ENCODE measurements around the gene OR10X1. TPM values are rescaled to one million over a fixed set of nuclear protein-coding genes. Genes with fewer than 3 reads are reported as not detected.

Gene OR10X1
- total and polyA plus RNA-seq, 2 of the 4 experiments (the other 2 are of a cell fraction), result not detected

DNA sequence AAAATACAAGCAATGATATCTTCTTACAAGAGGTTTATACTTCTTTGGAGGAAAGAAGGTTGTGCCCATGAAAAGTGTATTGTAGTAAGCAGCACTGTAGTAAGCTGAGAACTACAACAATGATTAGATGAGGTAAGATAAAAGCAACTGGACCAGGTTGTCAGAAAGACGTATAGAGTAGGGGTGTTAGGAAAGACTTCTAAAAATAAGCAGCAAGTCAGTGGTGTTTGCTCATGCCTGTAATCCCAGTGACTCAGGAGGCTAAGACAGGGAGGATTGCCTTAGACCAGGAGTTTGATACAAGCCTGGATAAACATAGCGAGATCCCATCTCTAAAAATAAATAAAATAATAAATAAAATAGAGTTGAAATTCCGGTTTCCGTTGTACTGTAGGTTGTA, 4.3 kb upstream of the OR10X1 start:
- no peaks in the 10 kb centered on the region for H3K79me1 ChIP-seq (ENCODE audit: low read depth in 1 of 2, low read length in 2 of 2)
- H3K36me3 ChIP-seq (ENCODE audit: control insufficient read depth, insufficient read depth, low read length), result no peaks in the 10 kb centered on the region
- no peak overlapping the region for H3K56ac ChIP-seq (ENCODE audit: extremely low read depth, insufficient read depth, low read length)
- H3K9ac ChIP-seq (ENCODE audit: low read depth, low read length), result no peak overlapping the region
- no peaks in the 10 kb centered on the region for H4K20me1 ChIP-seq (ENCODE audit: insufficient read depth, low read length)
- ChIA-PET CTCF (no interaction called here), POLR2A (ENCODE audit: unreplicated experiment) (no interaction called here)
- H2AK5ac ChIP-seq (ENCODE audit: low read depth, low read length), result no peak overlapping the region
- no peak overlapping the region for H2BK15ac ChIP-seq (ENCODE audit: low read depth, low read length)
- no peak overlapping the region for H3K23ac ChIP-seq (ENCODE audit: low read depth, low read length)
- no peak overlapping the region for H3K27ac ChIP-seq (ENCODE audit: insufficient read depth, low read length)
- H3K18ac ChIP-seq (ENCODE audit: low read depth, low read length), result no peak overlapping the region
- no peak overlapping the region for H2BK120ac ChIP-seq (ENCODE audit: low read depth, low read length)
- TF ChIP-seq, protein P1, sequence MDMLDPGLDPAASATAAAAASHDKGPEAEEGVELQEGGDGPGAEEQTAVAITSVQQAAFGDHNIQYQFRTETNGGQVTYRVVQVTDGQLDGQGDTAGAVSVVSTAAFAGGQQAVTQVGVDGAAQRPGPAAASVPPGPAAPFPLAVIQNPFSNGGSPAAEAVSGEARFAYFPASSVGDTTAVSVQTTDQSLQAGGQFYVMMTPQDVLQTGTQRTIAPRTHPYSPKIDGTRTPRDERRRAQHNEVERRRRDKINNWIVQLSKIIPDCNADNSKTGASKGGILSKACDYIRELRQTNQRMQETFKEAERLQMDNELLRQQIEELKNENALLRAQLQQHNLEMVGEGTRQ (IDR thresholded peaks at IDR 0.05; ENCODE audit: low read depth, low read length), result no peak
- TF ChIP-seq MXI1 (IDR thresholded peaks at IDR 0.05; ENCODE audit: borderline replicate concordance, low read depth, low read length) (no peak), FOS (IDR thresholded peaks at IDR 0.05; ENCODE audit: low read depth, low read length) (no peak), RAD21 (IDR thresholded peaks at IDR 0.05; ENCODE audit: low read length) (no peak), MAZ (IDR thresholded peaks at IDR 0.05; ENCODE audit: borderline replicate concordance, low read depth, low read length) (no peak), POLR2A (IDR thresholded peaks at IDR 0.05; ENCODE audit: low read depth, low read length) (no peak), RCOR1 (IDR thresholded peaks at IDR 0.05; ENCODE audit: insufficient replicate concordance, low read length) (no peak)
- TF ChIP-seq, protein P2, sequence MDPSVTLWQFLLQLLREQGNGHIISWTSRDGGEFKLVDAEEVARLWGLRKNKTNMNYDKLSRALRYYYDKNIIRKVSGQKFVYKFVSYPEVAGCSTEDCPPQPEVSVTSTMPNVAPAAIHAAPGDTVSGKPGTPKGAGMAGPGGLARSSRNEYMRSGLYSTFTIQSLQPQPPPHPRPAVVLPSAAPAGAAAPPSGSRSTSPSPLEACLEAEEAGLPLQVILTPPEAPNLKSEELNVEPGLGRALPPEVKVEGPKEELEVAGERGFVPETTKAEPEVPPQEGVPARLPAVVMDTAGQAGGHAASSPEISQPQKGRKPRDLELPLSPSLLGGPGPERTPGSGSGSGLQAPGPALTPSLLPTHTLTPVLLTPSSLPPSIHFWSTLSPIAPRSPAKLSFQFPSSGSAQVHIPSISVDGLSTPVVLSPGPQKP (IDR thresholded peaks at IDR 0.05; ENCODE audit: borderline replicate concordance, low read depth, low read length), result no peak
- H3K9me1 ChIP-seq (ENCODE audit: insufficient read depth, low read length), result no peaks in the 10 kb centered on the region
- no peak overlapping the region for H3K4ac ChIP-seq (ENCODE audit: low read depth, low read length)
- H3K4me2 ChIP-seq (ENCODE audit: low read depth, low read length), result no peak overlapping the region
- no peak overlapping the region for H4K91ac ChIP-seq (ENCODE audit: insufficient read depth, low read depth, low read length)
- ATAC-seq (ENCODE audit: low read depth), result no peak
- BruUV-seq (replicated peaks), result no TSS peak
- no peak overlapping the region for H3K4me3 ChIP-seq (ENCODE audit: insufficient read depth, low read depth, low read length)
- H2BK20ac ChIP-seq (ENCODE audit: low read depth, low read length), result no peak overlapping the region
- dilution Hi-C loops (cut with HindIII; ENCODE audit: low sequenced_read_pairs, unreplicated experiment), result no loop called here
- no peak overlapping the region for H2AK9ac ChIP-seq (replicated peaks; ENCODE audit: low read depth, low read length, poor library complexity)
- H3K4me1 ChIP-seq (ENCODE audit: control insufficient read depth, insufficient read depth, low read length), result no peaks in the 10 kb centered on the region
- no peak overlapping the region for H2AFZ ChIP-seq (replicated peaks; ENCODE audit: low read length, poor library complexity)
- H4K8ac ChIP-seq (ENCODE audit: low read depth in 2 of 2, low read length in 2 of 2), result no peak overlapping the region
- DNase-seq, result no peak
- no peak overlapping the region for H2BK5ac ChIP-seq (ENCODE audit: low read depth, low read length, poor library complexity, severe bottlenecking)
- intact Hi-C loops (cut with micrococcal nuclease), result no loop called here
- no peak overlapping the region for H3K14ac ChIP-seq (replicated peaks; ENCODE audit: low read depth, low read length)
- in situ Hi-C loops (cut with MboI; ENCODE audit: low sequenced_read_pairs), result no loop called here
- H4K5ac ChIP-seq (ENCODE audit: low read depth, low read length), result no peak overlapping the region
- H3K9me3 ChIP-seq (ENCODE audit: control insufficient read depth, insufficient read depth, low read length), result peaks cover 5% of the 10 kb centered on the region; the same call in 1 of the 2 replicates
- WGBS, 2 experiments (ENCODE audit: extremely low coverage in 2 of 2, insufficient read length in 1 of 2), result no CpG with 5 or more reads among the region's 4 CpGs
- H3K27me3 ChIP-seq (ENCODE audit: control insufficient read depth, insufficient read depth, low read length), result no peaks in the 10 kb centered on the region
